MM.1S (cell line): ENCODE measurements around the gene FZD1.

Experiments
- CTCF ChIP-seq: fragments of 300-600 bp; sonication (generic); IDR thresholded peaks from 2 replicates; pipeline ENCODE4 v1.5.1; 2016; ENCODE audit warnings: antibody characterized with exemption, low read length, mixed read lengths
- EZH2 ChIP-seq: fragments of 300-600 bp; sonication (generic); optimal IDR thresholded peaks from 2 replicates; pipeline ENCODE3; 2017; ENCODE audit warnings: low read depth, mild to moderate bottlenecking, antibody characterized with exemption, low read length, mixed read lengths
- EZH2phosphoT487 ChIP-seq: fragments of 300-600 bp; sonication (generic); IDR thresholded peaks from 2 replicates; pipeline ENCODE4 v1.6.1; 2018; ENCODE audit warnings: antibody characterized with exemption, low read length

- TF ChIP-seq CTCF (no peak), EZH2 (no peak), EZH2phosphoT487 (no peak)
These were observed 1.9 kb downstream of the FZD1 start for GRCh38 chr7:91266067-91266688.
